GM12874 (cell line): ENCODE measurements around the gene ADAMTSL5.

Experiments
- TF ChIP-seq, protein P1 (sequence below): IDR thresholded peaks from 2 replicates; pipeline ENCODE4 v1.5.1; 2011; ENCODE audit warnings: low read depth, mild to moderate bottlenecking, control low read depth, low read length, moderate library complexity; ENCODE audit not compliant: insufficient read depth

Gene ADAMTSL5, protein sequence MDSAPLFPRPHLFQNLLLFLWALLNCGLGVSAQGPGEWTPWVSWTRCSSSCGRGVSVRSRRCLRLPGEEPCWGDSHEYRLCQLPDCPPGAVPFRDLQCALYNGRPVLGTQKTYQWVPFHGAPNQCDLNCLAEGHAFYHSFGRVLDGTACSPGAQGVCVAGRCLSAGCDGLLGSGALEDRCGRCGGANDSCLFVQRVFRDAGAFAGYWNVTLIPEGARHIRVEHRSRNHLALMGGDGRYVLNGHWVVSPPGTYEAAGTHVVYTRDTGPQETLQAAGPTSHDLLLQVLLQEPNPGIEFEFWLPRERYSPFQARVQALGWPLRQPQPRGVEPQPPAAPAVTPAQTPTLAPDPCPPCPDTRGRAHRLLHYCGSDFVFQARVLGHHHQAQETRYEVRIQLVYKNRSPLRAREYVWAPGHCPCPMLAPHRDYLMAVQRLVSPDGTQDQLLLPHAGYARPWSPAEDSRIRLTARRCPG

DNA sequence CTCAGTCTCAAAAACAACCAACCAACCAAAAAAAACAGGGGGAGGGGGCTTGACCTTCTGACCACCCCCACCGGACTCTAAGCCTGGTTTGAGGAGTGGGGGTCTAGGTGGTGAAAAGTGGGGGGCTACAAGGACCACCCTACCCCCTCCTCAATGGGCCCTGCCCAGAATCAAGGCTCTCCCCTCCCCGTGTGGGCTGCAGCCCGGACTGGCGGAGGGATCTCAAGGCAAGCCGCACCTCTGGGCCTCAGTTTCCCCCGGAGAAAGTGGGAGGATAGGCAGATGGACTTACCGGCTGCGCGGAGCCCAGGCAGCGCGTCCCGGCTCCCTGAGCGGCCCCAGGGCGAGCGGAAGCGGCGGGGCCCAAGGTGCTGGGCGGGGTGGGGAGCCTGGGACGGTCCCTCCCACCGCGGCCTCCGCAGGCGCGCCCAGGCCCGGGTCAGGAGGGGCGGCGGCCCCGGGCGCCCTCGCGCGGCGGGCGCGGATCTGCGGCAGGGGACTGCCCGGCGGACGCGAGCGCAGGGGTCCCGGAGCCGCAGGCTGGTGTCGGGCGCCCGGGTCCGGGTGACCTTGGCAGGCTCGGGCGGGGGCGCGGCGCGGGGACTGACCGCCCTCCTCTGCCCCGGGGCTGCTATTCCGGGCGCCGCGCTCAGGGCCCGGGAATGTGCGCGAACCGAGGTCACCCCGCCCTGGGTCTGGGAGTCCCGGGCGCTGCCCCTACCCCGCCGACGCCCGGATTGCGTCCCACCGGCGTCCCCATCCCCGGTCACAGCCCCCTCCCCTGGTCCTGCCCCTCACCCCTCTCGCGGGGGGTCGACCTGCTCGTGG, at the start of gene ADAMTSL5:
ADAMTSL5 (minus strand) TSS at position 349 of the 828 bp plus-strand sequence. CDS start 2,076 bp downstream, outside the sequence.
- TF ChIP-seq, protein P1, sequence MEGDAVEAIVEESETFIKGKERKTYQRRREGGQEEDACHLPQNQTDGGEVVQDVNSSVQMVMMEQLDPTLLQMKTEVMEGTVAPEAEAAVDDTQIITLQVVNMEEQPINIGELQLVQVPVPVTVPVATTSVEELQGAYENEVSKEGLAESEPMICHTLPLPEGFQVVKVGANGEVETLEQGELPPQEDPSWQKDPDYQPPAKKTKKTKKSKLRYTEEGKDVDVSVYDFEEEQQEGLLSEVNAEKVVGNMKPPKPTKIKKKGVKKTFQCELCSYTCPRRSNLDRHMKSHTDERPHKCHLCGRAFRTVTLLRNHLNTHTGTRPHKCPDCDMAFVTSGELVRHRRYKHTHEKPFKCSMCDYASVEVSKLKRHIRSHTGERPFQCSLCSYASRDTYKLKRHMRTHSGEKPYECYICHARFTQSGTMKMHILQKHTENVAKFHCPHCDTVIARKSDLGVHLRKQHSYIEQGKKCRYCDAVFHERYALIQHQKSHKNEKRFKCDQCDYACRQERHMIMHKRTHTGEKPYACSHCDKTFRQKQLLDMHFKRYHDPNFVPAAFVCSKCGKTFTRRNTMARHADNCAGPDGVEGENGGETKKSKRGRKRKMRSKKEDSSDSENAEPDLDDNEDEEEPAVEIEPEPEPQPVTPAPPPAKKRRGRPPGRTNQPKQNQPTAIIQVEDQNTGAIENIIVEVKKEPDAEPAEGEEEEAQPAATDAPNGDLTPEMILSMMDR: no peak

GRCh38 chr19:1561236-1561842, 48.5 kb upstream of the ADAMTSL5 start:
- TF ChIP-seq, protein P1: no peak

DNA sequence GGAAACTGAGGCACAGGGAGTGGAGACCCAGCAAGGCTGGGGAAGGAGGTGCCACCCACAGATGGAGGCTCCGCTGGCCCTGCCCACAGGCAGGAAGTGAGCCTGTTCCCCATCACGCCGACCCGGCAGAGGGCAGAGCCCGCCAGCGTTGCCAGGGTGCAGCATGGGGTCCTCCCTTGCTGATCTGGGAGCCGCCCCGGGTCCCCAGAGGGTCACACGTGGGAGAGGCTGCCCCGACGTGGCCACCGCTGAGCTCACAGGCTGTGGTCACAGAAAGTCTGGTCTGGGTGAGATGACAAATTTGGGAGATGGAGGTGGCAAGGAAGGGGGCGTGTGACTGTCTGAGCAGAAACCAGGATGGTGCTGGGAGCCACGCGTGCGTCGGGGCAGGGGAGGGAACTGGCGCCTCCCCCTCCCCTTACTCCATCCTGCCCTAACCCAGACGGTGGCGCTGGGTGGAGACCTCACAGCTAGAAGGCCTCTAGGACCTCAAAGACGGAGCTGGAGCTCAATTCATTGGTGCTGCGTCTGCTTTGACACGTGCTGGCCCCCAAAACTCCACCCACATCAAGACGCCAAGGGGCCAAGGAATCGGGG, 47.6 kb upstream of the ADAMTSL5 start:
- TF ChIP-seq, protein P1: no peak

DNA sequence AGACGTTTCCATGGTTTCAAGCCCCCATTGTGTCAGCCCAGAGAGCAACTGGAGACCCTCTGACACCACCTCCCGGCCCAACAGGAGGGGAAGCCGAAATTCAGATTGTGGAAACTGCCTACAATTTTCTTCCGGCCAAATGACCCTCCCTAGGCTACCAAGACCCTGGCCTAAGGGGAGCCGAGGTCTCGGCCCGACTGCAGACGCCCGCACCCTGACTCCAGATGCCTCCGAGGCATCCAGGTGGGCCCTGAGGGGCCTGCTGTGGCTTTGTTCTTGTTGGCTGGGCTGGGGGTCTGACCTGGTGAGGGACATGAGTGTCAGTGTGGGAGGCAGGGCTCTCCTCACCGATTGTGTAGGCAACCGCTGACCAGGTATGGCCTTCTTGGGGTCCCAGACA, 45.7 kb upstream of the ADAMTSL5 start:
- TF ChIP-seq, protein P1: no peak

GRCh38 chr19:1556390-1557070, 43.7 kb upstream of the ADAMTSL5 start:
- TF ChIP-seq, protein P1: no peak

DNA sequence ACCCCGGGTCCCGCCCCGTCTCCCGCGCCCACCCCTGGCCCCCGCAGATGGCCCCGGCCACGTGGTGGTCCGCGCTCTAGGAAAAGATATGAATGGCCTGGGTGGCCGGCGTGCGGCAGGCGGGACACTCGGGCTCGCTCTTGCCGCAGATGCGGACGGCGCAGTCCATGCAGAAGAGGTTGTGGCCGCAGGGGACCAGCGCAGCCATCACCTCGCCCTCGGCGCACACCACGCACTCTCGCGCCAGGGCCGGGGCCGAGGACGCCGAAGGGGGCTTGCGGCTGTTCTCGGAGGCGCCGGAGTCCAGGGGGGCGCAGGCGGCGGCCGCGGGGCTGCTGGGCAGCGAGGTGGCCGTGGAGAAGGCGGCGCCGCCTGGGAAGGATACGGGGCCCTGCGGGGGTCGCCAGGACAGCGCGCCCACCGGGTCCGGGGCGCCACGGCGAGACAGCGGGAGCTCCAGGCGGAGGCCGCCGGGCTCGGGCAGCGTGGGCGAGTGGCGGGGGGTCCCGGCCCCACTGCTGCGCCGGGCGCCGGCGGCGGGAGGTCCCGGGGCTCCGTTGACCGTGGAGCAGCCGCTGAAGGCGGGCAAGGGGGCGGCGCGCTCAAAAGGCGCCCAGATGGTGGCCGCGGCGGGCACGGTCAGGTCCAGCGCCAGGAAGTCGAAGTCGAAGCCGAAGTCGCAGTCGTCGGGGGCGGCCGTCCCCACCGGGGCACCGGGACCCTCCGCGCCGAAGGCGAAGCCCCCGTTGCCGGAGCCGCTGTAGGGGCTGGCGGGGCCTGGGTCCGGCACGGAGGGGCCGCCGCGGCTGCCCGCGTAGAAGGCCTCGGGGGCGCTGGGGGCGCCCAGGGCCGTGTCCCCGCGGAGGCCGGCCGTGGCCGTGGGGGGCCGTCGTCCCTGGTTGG, 42.9 kb upstream of the ADAMTSL5 start:
- TF ChIP-seq, protein P1: no peak
